ENCODE results near the gene ZNF316.

ZNF316 gene

GRCh38 chr7:6636741-6637543 is at the start of gene ZNF316:
Gene ZNF316, plus strand, starts transcription at chr7:6637318. Its CDS starts 5,092 bp downstream, at chr7:6642410.
- DNase-seq, result no peak

DNA sequence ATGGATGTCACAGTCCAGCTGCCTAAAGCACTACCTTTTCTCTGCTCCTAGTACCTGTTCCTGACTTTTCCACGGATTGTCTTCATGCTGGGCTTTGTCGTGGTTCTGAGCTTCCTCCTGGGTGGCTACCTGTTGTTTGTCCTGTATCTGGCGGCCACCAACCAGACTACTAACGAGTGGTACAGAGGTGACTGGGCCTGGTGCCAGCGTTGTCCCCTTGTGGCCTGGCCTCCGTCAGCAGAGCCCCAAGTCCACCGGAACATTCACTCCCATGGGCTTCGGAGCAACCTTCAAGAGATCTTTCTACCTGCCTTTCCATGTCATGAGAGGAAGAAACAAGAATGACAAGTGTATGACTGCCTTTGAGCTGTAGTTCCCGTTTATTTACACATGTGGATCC is 48.6 kb upstream of the ZNF316 start:
- no peak for DNase-seq

GRCh38 chr7:6589151-6589828 is 47.8 kb upstream of the ZNF316 start:
- no peak for DNase-seq

DNA sequence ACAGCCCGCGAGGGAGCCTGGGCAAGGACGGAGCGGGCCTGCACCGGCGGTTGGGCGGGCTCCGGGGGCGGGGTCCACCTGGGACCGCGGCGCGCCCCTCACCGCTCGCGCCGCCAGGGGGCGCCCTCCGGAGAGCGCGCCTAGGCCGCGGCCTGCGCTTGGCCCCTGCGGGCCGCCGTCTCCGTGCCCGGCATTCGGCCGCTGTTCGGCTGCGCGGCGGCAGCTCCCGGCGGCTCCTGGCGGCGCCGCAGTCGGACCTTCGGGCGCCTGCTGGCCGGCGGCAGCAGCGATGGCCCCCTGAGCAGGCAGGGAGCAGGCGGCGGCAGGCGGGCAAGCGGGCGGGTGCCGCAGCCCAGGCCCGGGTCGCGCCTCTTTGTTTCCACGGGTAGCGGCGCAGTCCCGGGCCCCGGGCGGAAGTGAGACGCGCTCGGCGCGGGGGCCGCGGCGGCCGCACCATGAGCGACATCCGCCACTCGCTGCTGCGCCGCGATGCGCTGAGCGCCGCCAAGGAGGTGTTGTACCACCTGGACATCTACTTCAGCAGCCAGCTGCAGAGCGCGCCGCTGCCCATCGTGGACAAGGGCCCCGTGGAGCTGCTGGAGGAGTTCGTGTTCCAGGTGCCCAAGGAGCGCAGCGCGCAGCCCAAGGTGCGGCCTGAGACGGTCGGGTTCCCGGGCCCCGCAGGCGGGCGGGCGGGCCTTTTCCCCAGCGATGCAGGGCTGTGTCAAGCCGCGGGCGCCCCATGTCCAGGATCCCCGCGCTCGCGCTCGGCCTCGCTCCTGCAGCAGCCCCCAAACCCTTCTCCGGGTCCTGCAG is 47.1 kb upstream of the ZNF316 start, which contains the start of gene INTS15:
INTS15 (plus strand) TSS at position 193 of the 816 bp plus-strand sequence; CDS start at position 456, 263 bp downstream.
- no peak for DNase-seq

- DNase-seq, result no peak
Observed at GRCh38 chr7:6590645-6591110, 46.4 kb upstream of the ZNF316 start.

- no peak for DNase-seq
Observed at GRCh38 chr7:6600093-6600492, 37.0 kb upstream of the ZNF316 start.

- DNase-seq, result no peak
Observed at GRCh38 chr7:6604458-6604857, 32.7 kb upstream of the ZNF316 start.

DNA sequence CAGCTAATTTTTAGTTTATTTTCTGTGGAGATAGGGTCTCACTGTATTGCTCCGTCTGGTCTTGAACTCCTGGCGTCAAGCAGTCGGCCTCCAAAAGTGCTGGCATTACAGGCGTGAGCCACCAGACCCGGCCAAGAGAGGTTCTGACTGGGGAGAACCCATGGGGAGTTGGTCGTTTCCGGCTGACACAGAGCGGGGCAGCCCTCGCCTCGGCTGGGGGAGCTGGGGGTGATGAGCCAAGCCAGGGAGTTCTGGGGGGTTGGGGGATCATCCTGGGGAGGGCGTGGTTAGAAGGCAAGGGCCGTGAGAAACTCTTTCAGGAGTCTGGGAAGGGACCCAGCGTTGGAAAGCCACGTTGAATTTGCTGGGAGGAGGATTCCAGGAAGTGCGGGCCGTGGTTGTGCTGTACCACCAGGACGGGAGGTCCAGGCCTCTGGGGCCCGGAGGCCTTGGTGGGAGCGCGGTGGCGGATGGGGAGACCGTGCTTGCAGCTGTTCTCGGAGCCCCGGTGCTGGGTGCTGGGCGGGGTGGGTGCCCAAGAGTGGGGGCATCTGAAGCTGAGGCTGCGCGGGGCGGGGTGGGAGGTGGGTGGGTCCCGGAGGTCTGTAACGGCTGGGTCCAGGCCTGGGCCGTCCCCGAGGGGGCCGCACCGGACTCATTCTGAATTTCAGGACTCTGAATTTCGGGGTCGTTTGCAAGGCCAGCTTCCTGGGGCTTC is 30.1 kb upstream of the ZNF316 start:
- DNase-seq, result no peak

DNA sequence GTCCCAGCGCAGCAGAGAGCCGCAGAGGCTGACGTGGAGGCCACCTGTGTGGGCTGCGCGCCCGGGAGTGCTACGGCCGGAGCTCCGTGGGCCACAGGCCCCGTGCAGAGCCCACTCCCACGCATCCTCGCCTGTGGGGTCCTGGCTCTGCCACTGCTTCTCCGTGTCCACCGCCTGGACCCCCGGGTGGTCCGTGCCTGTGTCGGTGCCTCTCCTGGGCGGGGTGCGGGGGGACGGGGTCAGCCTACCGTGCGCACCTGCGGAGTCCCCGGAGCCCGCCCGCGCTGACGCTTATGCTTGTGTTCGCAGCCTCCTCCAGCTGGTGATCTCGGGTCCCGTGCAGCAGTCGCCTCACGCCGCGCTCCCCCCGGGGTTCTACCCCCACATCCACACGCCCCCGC is 29.5 kb upstream of the ZNF316 start:
- DNase-seq, result no peak

DNA sequence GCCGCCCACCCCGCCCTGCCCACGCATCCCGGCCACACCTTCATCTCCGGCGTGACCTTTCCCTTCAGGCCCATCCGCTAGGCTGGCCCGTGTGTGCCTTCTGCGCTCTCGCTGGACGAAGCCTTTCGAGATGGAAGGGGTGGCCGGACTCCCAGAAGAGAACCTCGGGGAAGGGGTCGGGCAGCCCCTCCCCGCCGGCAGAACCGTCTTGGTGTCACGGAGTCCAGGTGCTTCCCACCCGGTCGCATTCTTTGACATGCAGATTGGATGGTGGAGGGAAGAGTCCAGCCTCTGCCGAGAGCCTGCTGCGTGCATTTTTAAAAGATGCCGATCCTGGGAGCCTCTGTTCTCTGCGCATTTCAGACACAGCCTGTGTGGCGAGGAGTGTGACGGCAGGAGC is 29.0 kb upstream of the ZNF316 start:
- DNase-seq, result no peak

GRCh38 chr7:6608794-6609193 is 28.3 kb upstream of the ZNF316 start:
- DNase-seq, result no peak

DNA sequence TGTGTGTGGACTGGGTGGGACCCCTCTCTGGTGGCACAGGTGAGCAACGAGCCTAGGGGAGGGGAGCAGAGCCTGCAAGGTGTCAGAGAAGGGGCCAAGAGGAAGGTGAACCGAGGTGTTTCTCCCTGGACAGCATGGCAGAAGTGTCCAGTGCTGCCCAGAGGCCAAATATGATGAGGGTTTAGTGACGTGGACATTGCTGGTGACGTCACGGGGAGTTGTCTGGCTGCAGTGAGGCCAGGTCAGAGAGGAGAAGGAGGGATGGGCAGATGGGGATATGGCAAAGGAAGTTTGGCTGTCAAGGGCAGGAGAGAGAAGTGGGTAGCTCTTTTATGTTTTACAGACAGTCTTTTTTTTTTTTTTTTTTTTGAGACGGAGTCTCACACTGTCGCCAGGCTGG is 24.3 kb upstream of the ZNF316 start:
- no peak for DNase-seq

GRCh38 chr7:6613706-6614105 is 23.4 kb upstream of the ZNF316 start:
- no peak for DNase-seq

- no peak for DNase-seq
Observed at GRCh38 chr7:6614953-6615722, 22.0 kb upstream of the ZNF316 start, which contains the start of gene ZNF853. Gene ZNF853, plus strand, starts transcription at chr7:6615610. Its CDS starts 565 bp downstream, at chr7:6616175.

DNA sequence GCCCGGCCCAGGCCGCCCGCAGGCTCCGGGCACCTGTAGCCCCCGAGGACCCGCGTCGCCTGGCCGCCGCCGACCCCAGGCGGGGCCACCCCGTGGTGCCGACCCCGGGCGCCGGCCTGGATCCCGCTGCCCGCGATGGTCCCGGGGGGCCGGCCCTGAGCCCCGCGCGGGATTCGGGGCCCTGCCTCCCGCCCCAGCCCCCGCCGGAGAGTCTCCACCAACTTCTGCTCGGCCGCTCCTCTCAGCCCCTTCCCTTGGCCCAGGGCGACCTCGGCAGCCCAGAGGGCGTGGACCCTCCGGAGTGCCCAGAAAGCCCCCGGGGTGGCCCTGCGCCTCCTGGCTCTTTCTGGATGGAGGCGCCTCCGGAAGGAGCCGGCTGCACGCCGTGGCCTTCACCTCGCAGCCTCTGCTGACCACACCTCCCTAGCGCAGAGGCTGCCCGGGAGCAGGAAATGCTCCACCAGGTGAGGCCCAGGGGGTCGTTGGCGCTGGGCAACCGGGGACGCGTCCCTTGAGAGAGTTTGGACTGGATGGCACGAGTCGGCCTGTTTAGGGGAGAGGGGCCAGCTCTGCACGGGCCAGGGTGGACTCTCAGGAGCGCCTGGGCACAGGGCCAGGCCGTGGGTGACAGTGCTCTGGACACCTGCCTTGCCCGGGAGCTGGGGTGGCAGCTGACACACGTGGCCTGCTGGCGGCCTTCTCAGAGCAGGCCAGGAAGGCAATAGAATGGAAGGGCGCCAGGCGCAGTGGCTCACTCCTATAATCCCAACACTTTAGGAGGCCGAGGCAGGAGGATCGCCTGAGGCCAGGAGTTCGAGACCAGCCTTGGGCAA is 21.2 kb upstream of the ZNF316 start:
- no peak for DNase-seq

DNA sequence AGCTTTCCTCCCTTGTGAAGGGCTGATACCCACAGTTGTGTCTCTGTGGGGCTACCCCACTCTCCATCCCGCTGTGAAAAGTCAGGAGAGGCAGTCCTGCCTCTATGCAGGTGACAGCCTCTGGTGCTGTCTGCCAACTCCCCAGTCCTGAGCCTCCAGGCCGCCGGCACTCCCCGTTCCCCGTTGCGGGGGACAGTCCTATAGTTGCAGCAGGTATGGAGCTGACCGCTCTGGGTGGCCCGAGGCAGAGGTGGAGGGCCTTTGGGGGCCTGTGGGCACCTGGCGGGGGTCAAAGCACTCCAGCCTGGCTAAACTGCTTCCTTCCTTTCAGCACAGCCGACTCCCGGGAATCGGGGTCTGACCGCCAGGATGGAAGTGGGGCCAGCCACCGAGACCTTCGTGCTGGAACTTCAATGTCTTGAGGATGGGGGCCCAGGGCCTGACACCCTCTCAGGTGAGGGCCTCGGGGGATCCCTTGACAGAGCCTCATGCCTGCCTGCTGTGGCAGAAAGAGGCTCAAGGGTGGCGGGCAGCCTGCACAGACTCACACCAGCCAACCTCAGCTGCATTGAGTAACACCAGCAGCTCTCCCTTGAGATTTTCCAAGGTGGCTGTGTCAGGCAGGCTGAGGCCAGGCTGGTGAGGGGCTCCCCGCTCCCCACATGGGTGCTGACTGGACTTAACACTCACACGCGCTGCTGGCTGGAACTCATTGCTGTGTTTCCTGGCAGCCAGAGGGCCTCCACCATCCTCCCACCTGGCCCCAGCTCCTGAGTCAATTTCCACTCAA is 20.1 kb upstream of the ZNF316 start:
- DNase-seq, result no peak

DNA sequence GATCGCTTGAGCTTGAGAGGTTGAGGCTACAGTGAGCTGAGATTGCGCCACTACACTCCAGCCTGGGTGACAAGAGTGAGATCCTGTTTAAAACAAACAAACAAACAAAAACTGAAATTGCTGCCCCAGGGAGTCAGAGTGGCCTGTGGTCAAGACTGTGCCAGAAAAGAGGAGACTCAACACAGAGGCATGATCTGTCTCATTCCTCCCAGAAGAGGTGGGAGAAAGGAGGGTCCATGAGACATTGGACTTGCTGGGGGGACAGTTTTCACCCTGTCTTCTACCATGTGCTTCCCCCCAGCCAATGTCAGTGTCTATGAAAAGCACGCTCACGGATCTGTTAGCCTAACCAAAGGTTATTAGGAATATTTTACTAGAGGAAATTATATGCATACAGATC is 18.5 kb upstream of the ZNF316 start:
- no peak for DNase-seq

DNA sequence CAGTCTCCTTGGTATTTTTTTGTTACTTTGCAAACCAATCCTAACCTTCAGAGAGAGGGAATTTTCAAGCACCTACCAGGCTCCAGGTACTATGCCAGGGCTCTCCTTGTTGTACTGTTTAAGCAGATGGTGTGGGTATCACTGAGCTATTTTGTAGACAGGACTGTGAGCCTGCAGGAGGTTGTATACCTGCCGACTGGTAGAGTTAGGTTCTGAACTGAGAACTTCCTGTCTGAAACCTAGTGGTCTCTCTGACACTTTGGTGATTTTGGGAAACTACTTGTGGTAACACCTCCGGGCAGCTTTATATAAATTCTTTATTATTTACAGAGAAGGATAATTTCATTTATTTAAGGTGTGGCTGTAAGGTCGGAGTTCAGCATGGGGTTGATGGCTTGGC is 17.2 kb upstream of the ZNF316 start:
- DNase-seq, result no peak

DNA sequence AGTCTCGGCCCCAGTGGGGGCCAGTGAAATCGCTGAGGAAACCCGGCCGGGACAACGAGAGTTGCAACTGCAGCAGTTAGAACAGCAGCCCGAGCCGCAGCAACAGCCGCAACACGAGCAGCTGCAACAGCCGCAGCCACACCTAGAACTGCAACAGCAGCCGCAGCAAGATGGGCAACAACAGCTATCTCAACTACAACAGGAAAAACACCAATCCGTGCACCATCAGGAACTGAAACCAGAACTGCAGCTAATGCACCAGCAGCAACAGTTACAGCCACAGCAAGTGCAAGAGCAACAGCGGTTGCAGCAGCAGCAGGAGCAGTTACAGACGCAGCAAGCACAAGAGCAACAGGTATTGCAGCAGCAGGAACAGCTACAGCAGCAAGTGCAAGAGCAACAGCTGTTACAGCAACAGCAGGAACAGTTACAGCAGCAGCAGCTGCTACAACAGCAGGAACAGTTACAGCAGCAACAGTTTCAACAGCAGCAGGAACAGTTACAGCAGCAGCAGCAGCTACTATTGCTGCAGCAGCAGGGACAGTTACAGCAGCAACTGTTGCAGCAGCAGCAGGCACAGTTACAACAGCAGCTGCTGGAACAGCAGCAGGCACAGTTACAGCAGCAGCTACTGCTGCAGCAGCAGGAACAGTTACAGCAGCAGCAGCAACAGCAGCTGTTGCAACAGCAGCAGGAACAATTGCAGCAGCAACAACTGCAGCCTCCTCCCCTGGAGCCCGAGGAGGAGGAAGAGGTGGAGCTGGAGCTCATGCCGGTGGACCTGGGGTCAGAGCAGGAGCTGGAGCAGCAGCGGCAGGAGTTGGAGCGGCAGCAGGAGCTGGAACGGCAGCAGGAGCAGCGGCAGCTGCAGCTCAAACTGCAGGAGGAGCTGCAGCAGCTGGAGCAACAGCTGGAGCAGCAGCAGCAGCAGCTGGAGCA is 15.7 kb upstream of the ZNF316 start:
- DNase-seq, result no peak

Measured in NCI-H2081 treated with DMSO at 0.1 percent for 48 hours (cell line).